Neural cell (in vitro differentiated cells): Measurements from ENCODE around the gene NPFFR1. TPM values are rescaled to one million over a fixed set of nuclear protein-coding genes. Genes with fewer than 3 reads are reported as not detected.

Source experiments
- H2AFZ ChIP-seq: fragments of 200-600, 300-800 bp; sonication (generic), shearing (Covaris generic); 2 replicates; pipeline ENCODE4 v1.6.0; 2014; ENCODE audit warnings: low read depth, mild to moderate bottlenecking, antibody characterized with exemption, low read length, moderate library complexity
- H3F3A ChIP-seq: fragments of 200-600 bp; shearing (Covaris generic); 2 replicates; pipeline ENCODE4 v1.6.1; 2016; ENCODE audit warnings: mild to moderate bottlenecking, moderate library complexity, mixed read lengths, antibody characterized with exemption, low read length; ENCODE audit not compliant: insufficient read depth, poor library complexity, severe bottlenecking
- H3K27ac ChIP-seq: fragments of 200-600, 300-800 bp; sonication (generic), shearing (Covaris generic); 2 replicates; pipeline ENCODE4 v1.5.1; 2014; ENCODE audit warnings: mild to moderate bottlenecking, low read length, moderate library complexity
- H3K27me3 ChIP-seq: fragments of 300-800, 200-600 bp; sonication (generic), shearing (Covaris generic); 2 replicates; pipeline ENCODE4 v1.6.0; 2014; ENCODE audit warnings: mild to moderate bottlenecking, low read depth, low read length, moderate library complexity; ENCODE audit not compliant: insufficient read depth
- H3K36me3 ChIP-seq: fragments of 300-800, 200-600 bp; sonication (generic), shearing (Covaris generic); 2 replicates; pipeline ENCODE4 v1.5.1; 2014; ENCODE audit warnings: mild to moderate bottlenecking, antibody characterized with exemption, low read length, moderate library complexity; ENCODE audit not compliant: insufficient read depth
- H3K4me2 ChIP-seq: fragments of 300-800, 200-600 bp; sonication (generic), shearing (Covaris generic); 2 replicates; pipeline ENCODE4 v1.6.0; 2014; ENCODE audit warnings: mild to moderate bottlenecking, low read length
- H3K4me3 ChIP-seq: fragments of 300-800, 200-600 bp; sonication (generic), shearing (Covaris generic); 2 replicates; pipeline ENCODE4 v1.5.1; 2014; ENCODE audit warnings: mild to moderate bottlenecking, low read length, moderate library complexity
- H3K79me2 ChIP-seq: fragments of 200-600 bp; shearing (Covaris generic); replicated peaks from 2 replicates; pipeline ENCODE4 v1.6.0; 2014; ENCODE audit warnings: mild to moderate bottlenecking, low read length, moderate library complexity; ENCODE audit not compliant: insufficient read depth
- H3K9ac ChIP-seq: fragments of 300-800, 200-600 bp; sonication (generic), shearing (Covaris generic); 2 replicates; pipeline ENCODE4 v1.6.1; 2016; ENCODE audit warnings: mild to moderate bottlenecking, low read length, mixed read lengths
- H3K9me2 ChIP-seq: fragments of 200-600 bp; shearing (Covaris generic); 2 replicates; pipeline ENCODE4 v1.6.1; 2016; ENCODE audit warnings: mild to moderate bottlenecking, low read length, mixed read lengths; ENCODE audit not compliant: insufficient read depth
- H3K9me3 ChIP-seq: fragments of 200-600, 300-800 bp; sonication (generic), shearing (Covaris generic); 2 replicates; pipeline ENCODE4 v1.6.1; 2016; ENCODE audit warnings: mild to moderate bottlenecking, mixed run types, low read length, moderate library complexity, mixed read lengths
- H4K20me1 ChIP-seq: fragments of 200-600 bp; shearing (Covaris generic); 2 replicates; pipeline ENCODE4 v1.6.1; 2016; ENCODE audit warnings: mild to moderate bottlenecking, mixed run types; ENCODE audit not compliant: insufficient read depth
- EP300 ChIP-seq: fragments of 450-650 bp; conservative IDR thresholded peaks from 2 replicates; pipeline ENCODE4 v1.6.1; 2014; ENCODE audit warnings: antibody characterized with exemption, mild to moderate bottlenecking, moderate library complexity; ENCODE audit not compliant: poor library complexity, severe bottlenecking
- EZH2 ChIP-seq: fragments of 200-600, 300-800 bp; shearing (Covaris generic), sonication (generic); IDR thresholded peaks from 2 replicates; pipeline ENCODE4 v1.6.1; 2014; ENCODE audit warnings: antibody characterized with exemption, low read length, borderline replicate concordance, mild to moderate bottlenecking; ENCODE audit not compliant: insufficient read depth, poor library complexity, severe bottlenecking
- MXI1 ChIP-seq: fragments of 450-650 bp; conservative IDR thresholded peaks from 2 replicates; pipeline ENCODE4 v1.6.1; 2014; ENCODE audit warnings: antibody characterized with exemption, mild to moderate bottlenecking; ENCODE audit not compliant: poor library complexity, severe bottlenecking
- POLR2AphosphoS5 ChIP-seq: IDR thresholded peaks from 2 replicates; pipeline ENCODE4 v1.6.1; 2012
- RAD21 ChIP-seq: fragments of 450-650 bp; conservative IDR thresholded peaks from 2 replicates; pipeline ENCODE4 v1.6.1; 2014; ENCODE audit warnings: antibody characterized with exemption, mild to moderate bottlenecking, moderate library complexity
- SMC3 ChIP-seq: fragments of 450-650 bp; conservative IDR thresholded peaks from 2 replicates; pipeline ENCODE4 v1.6.1; 2014; ENCODE audit warnings: antibody characterized with exemption, mild to moderate bottlenecking, moderate library complexity; ENCODE audit not compliant: poor library complexity
- TAF1 ChIP-seq: IDR thresholded peaks from 2 replicates; pipeline ENCODE4 v1.6.1; 2012; ENCODE audit warnings: low read depth
- polyA plus RNA-seq: library from polyadenylated mRNA; depleted of rRNA; stranded (reverse); fragments of >200 nt; gene quantifications from 2 replicates; pipeline ENCODE4 v1.2.3, GENCODE V29; 2014
- TF ChIP-seq, protein P1 (sequence below): fragments of 450-650 bp; IDR thresholded peaks from 2 replicates; pipeline ENCODE4 v1.5.1; 2014; ENCODE audit warnings: antibody characterized with exemption, mild to moderate bottlenecking, moderate library complexity; ENCODE audit not compliant: poor library complexity, severe bottlenecking
- TF ChIP-seq, protein P2 (sequence below): IDR thresholded peaks from 2 replicates; pipeline ENCODE4 v1.6.1; 2012; ENCODE audit warnings: borderline replicate concordance

NPFFR1 gene
- polyA plus RNA-seq, 1 donor from 2014 or later, result 0.07 TPM

DNA sequence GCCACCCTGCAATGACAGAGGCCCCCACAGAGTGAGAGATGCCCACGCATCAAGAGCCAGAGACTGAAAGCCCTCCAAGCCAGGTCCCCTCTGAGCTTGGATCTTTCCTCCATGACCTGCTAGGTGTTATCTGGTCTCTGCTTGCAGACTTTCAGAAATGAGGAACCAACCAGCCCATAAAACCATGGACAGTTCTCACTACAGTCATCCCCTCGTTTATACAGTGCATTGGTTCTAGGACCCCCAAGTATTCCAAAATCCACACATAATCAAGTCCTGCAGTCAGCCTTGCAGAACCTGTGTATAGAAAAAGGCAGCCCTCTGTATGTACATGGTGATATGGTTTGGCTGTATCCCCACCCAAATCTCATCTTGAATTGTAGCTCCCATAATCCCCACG lies 23.1 kb downstream of the NPFFR1 start:
- Histone ChIP-seq H4K20me1 (no peaks in the 10 kb centered on the region), H3K4me2 (no peak overlapping the region), H2AFZ (no peak overlapping the region), H3K9me3 (no peaks in the 10 kb centered on the region), H3F3A (no peaks in the 10 kb centered on the region), H3K79me2 (no peaks in the 10 kb centered on the region), H3K9ac (no peak overlapping the region), H3K9me2 (no peaks in the 10 kb centered on the region), H3K36me3 (no peaks in the 10 kb centered on the region), H3K27me3 (no peaks in the 10 kb centered on the region), H3K27ac (no peak overlapping the region), H3K4me3 (no peak overlapping the region)
- TF ChIP-seq, protein P1, sequence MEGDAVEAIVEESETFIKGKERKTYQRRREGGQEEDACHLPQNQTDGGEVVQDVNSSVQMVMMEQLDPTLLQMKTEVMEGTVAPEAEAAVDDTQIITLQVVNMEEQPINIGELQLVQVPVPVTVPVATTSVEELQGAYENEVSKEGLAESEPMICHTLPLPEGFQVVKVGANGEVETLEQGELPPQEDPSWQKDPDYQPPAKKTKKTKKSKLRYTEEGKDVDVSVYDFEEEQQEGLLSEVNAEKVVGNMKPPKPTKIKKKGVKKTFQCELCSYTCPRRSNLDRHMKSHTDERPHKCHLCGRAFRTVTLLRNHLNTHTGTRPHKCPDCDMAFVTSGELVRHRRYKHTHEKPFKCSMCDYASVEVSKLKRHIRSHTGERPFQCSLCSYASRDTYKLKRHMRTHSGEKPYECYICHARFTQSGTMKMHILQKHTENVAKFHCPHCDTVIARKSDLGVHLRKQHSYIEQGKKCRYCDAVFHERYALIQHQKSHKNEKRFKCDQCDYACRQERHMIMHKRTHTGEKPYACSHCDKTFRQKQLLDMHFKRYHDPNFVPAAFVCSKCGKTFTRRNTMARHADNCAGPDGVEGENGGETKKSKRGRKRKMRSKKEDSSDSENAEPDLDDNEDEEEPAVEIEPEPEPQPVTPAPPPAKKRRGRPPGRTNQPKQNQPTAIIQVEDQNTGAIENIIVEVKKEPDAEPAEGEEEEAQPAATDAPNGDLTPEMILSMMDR, result no peak
- TF ChIP-seq SMC3, result no peak
- no peak for TF ChIP-seq RAD21
- no peak for TF ChIP-seq EZH2
- TF ChIP-seq EP300, result no peak
- TF ChIP-seq, protein P2, sequence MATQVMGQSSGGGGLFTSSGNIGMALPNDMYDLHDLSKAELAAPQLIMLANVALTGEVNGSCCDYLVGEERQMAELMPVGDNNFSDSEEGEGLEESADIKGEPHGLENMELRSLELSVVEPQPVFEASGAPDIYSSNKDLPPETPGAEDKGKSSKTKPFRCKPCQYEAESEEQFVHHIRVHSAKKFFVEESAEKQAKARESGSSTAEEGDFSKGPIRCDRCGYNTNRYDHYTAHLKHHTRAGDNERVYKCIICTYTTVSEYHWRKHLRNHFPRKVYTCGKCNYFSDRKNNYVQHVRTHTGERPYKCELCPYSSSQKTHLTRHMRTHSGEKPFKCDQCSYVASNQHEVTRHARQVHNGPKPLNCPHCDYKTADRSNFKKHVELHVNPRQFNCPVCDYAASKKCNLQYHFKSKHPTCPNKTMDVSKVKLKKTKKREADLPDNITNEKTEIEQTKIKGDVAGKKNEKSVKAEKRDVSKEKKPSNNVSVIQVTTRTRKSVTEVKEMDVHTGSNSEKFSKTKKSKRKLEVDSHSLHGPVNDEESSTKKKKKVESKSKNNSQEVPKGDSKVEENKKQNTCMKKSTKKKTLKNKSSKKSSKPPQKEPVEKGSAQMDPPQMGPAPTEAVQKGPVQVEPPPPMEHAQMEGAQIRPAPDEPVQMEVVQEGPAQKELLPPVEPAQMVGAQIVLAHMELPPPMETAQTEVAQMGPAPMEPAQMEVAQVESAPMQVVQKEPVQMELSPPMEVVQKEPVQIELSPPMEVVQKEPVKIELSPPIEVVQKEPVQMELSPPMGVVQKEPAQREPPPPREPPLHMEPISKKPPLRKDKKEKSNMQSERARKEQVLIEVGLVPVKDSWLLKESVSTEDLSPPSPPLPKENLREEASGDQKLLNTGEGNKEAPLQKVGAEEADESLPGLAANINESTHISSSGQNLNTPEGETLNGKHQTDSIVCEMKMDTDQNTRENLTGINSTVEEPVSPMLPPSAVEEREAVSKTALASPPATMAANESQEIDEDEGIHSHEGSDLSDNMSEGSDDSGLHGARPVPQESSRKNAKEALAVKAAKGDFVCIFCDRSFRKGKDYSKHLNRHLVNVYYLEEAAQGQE, result no peak
- no peak for TF ChIP-seq MXI1
- no peak for TF ChIP-seq POLR2AphosphoS5
- TF ChIP-seq TAF1, result no peak

DNA sequence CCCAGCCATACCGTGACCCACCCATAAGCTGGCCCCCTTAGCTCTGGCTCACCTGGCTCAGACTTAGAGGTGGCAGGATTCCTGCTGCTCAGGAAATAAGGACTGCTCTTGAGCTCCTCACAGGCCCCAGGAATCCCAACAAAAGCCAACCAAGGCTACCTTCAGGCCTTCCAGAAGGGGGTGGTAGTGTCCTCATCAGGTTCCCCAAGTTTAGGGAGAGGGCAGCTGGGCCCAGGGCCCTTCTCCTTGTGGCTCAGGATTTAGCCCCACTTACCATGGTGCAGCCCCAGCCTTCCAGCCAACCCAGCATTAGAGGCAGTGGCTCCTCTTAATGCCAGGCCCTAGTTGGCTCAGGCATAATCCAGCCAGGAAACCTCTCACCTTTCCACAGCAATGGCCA lies 23.5 kb downstream of the NPFFR1 start:
- no peak overlapping the region for H2AFZ ChIP-seq

More for the DNA sequence above, 23.5 kb downstream of the NPFFR1 start:
- Histone ChIP-seq H3K36me3 (no peaks in the 10 kb centered on the region), H3K9me3 (no peaks in the 10 kb centered on the region), H3K27me3 (no peaks in the 10 kb centered on the region), H3K9me2 (no peaks in the 10 kb centered on the region), H4K20me1 (no peaks in the 10 kb centered on the region), H3K4me3 (no peak overlapping the region), H3F3A (no peaks in the 10 kb centered on the region), H3K4me2 (no peak overlapping the region), H3K79me2 (no peaks in the 10 kb centered on the region), H3K9ac (no peak overlapping the region), H3K27ac (no peak overlapping the region)
- TF ChIP-seq EP300, result no peak
- TF ChIP-seq EZH2, result no peak
- TF ChIP-seq, protein P1, result no peak
